ENCODE data around the gene CCDC85A. TPM values are rescaled to one million over a fixed set of nuclear protein-coding genes. Genes with fewer than 3 reads are reported as not detected.

Gene CCDC85A
- total RNA-seq, 4 donors from 2014 or later, result 0.20 to 1.1 (median 0.92) TPM

- no peak for DNase-seq
- Histone ChIP-seq H3K36me3 (no peaks in the 10 kb centered on the region), H3K4me3 (no peak overlapping the region), H3K27me3 (no peaks in the 10 kb centered on the region), H3K4me1 (no peaks in the 10 kb centered on the region), H3K27ac (no peak overlapping the region), H3K9me3 (no peaks in the 10 kb centered on the region)
- no peak for TF ChIP-seq POLR2A (IDR thresholded peaks at IDR 0.05)
- TF ChIP-seq CTCF (IDR thresholded peaks at IDR 0.05), result no peak
- no peak for TF ChIP-seq EP300 (IDR thresholded peaks at IDR 0.05; ENCODE audit: low read depth)
- no peak for TF ChIP-seq POLR2AphosphoS5 (IDR thresholded peaks at IDR 0.05)
- intact Hi-C loops (cut with DNase I; ENCODE audit: low total_unique reads), result no loop called here
- 73 to 83% methylated on average over 2 of the region's 2 CpGs for WGBS, 2 donors (ENCODE audit: low coverage in 1 of 2)
- in situ Hi-C loops (cut with MboI; ENCODE audit: low pct_ligation_motif_present in 1 of 4, low pct_unique_long_range_greater_than_20kb in 1 of 4, low sequenced_read_pairs in 3 of 4), result no loop called here
These were observed 66.5 kb downstream of the CCDC85A start for GRCh38 chr2:56250153-56250729.

- Histone ChIP-seq H3K9me3 (no peaks in the 10 kb centered on the region), H3K36me3 (no peaks in the 10 kb centered on the region), H3K4me1 (no peaks in the 10 kb centered on the region), H3K27ac (no peak overlapping the region), H3K27me3 (no peaks in the 10 kb centered on the region), H3K4me3 (no peak overlapping the region)
- in situ Hi-C loops (cut with MboI; ENCODE audit: low pct_ligation_motif_present in 1 of 4, low pct_unique_long_range_greater_than_20kb in 1 of 4, low sequenced_read_pairs in 3 of 4) (no loop called here), intact Hi-C loops (cut with DNase I; ENCODE audit: low total_unique reads) (no loop called here)
- TF ChIP-seq POLR2A (IDR thresholded peaks at IDR 0.05) (no peak), POLR2AphosphoS5 (IDR thresholded peaks at IDR 0.05) (no peak), EP300 (IDR thresholded peaks at IDR 0.05; ENCODE audit: low read depth) (no peak), CTCF (IDR thresholded peaks at IDR 0.05) (no peak)
- DNase-seq, result no peak
- 45 to 67% methylated on average over 1 of the region's 1 CpG for WGBS, 2 donors (ENCODE audit: low coverage in 1 of 2)
These were observed 76.6 kb downstream of the CCDC85A start for GRCh38 chr2:56260415-56260814.

GRCh38 chr2:56262241-56262640, 78.5 kb downstream of the CCDC85A start:
- in situ Hi-C loops (cut with MboI; ENCODE audit: low pct_ligation_motif_present in 1 of 4, low pct_unique_long_range_greater_than_20kb in 1 of 4, low sequenced_read_pairs in 3 of 4), result no loop called here
- TF ChIP-seq EP300 (IDR thresholded peaks at IDR 0.05; ENCODE audit: low read depth) (no peak), POLR2A (IDR thresholded peaks at IDR 0.05) (no peak), CTCF (IDR thresholded peaks at IDR 0.05) (no peak), POLR2AphosphoS5 (IDR thresholded peaks at IDR 0.05) (no peak)
- no peak for DNase-seq
- Histone ChIP-seq H3K27ac (no peak overlapping the region), H3K9me3 (no peaks in the 10 kb centered on the region), H3K4me3 (no peak overlapping the region), H3K36me3 (no peaks in the 10 kb centered on the region), H3K27me3 (no peaks in the 10 kb centered on the region), H3K4me1 (no peaks in the 10 kb centered on the region)
- intact Hi-C loops (cut with DNase I; ENCODE audit: low total_unique reads), result no loop called here
- whole genome bisulfite sequencing, 2 donors (ENCODE audit: low coverage in 1 of 2), result 72 to 100% methylated on average over 1 of the region's 1 CpG

- WGBS, 2 donors (ENCODE audit: low coverage in 1 of 2), result 79 to 86% methylated on average over 2 of the region's 2 CpGs
- Histone ChIP-seq H3K4me3 (no peak overlapping the region), H3K27me3 (no peaks in the 10 kb centered on the region), H3K9me3 (no peaks in the 10 kb centered on the region), H3K36me3 (no peaks in the 10 kb centered on the region), H3K27ac (no peak overlapping the region), H3K4me1 (no peaks in the 10 kb centered on the region)
- intact Hi-C loops (cut with DNase I; ENCODE audit: low total_unique reads) (no loop called here), in situ Hi-C loops (cut with MboI; ENCODE audit: low pct_ligation_motif_present in 1 of 4, low pct_unique_long_range_greater_than_20kb in 1 of 4, low sequenced_read_pairs in 3 of 4) (no loop called here)
- DNase-seq, result no peak
- TF ChIP-seq CTCF (IDR thresholded peaks at IDR 0.05) (no peak), POLR2A (IDR thresholded peaks at IDR 0.05) (no peak), POLR2AphosphoS5 (IDR thresholded peaks at IDR 0.05) (no peak), EP300 (IDR thresholded peaks at IDR 0.05; ENCODE audit: low read depth) (no peak)
These were observed 80.1 kb downstream of the CCDC85A start for GRCh38 chr2:56263876-56264275.

All from transverse colon (tissue), 4 donors.